Panc1 (cell line): Measurements from ENCODE around the gene LPP. TPM values are rescaled to one million over a fixed set of nuclear protein-coding genes. Genes with fewer than 3 reads are reported as not detected.

ENCODE experiments used
- ATAC-seq: fragments of 200-7000 bp; cut with Tn5 transposase; 2 replicates; pipeline ENCODE4 v1.9.1; 2020; ENCODE audit warnings: mild to moderate bottlenecking, moderate library complexity
- BruUV-seq: library from RNA; stranded (reverse); fragments of 400-500 nt; replicated peaks from 2 replicates; lab custom pipeline; 2021; lab: Mats Ljungman, UMichigan
- CTCF ChIA-PET: fragments of 300-600 bp; sonication (Branson Sonifier 250); formaldehyde crosslinking; loops from one replicate; lab custom pipeline; 2022; ENCODE audit warnings: antibody characterized with exemption; lab: Charles Lee
- POLR2A ChIA-PET: fragments of 300-600 bp; sonication (Branson Sonifier 250); formaldehyde crosslinking; loops from one replicate; lab custom pipeline; 2022; ENCODE audit warnings: antibody characterized with exemption; lab: Charles Lee
- DNase-seq: peaks from one replicate; pipeline ENCODE4 v3.0.0-alpha.2; 2010; ENCODE audit warnings: low read depth, low spot score
- H3K27ac ChIP-seq: 2 replicates; pipeline ENCODE4 v1.5.1; 2011; ENCODE audit warnings: mild to moderate bottlenecking, low read length, inconsistent platforms
- H3K27me3 ChIP-seq: fragments of 200-500 bp; sonication (Bioruptor generic); 2 replicates; pipeline ENCODE4 v1.6.0; 2014; ENCODE audit warnings: low read length, inconsistent platforms; ENCODE audit not compliant: control insufficient read depth, insufficient read depth
- H3K36me3 ChIP-seq: fragments of 200-500 bp; sonication (Bioruptor generic); 2 replicates; pipeline ENCODE4 v1.5.1; 2014; ENCODE audit warnings: inconsistent platforms, mild to moderate bottlenecking, low read length, moderate library complexity; ENCODE audit not compliant: control insufficient read depth, insufficient read depth
- H3K4me1 ChIP-seq: 2 replicates; pipeline ENCODE4 v1.5.1; 2011; ENCODE audit warnings: inconsistent platforms, mild to moderate bottlenecking, low read length, moderate library complexity; ENCODE audit not compliant: control insufficient read depth, insufficient read depth
- H3K4me3 ChIP-seq, 2 experiments: 2 replicates each; pipeline ENCODE4 v1.5.1; 2011 to 2012; ENCODE audit warnings: low read depth in 2 of 2, low read length in 2 of 2, mild to moderate bottlenecking in 2 of 2, inconsistent platforms in 1 of 2, moderate library complexity in 1 of 2
- H3K9me3 ChIP-seq: fragments of 200-500 bp; sonication (Bioruptor generic); 2 replicates; pipeline ENCODE4 v1.5.1; 2014; ENCODE audit warnings: low read depth, mild to moderate bottlenecking, inconsistent platforms, low read length, moderate library complexity; ENCODE audit not compliant: control insufficient read depth, insufficient read depth
- POLR2AphosphoS5 ChIP-seq: IDR thresholded peaks from 2 replicates; pipeline ENCODE4 v1.6.1; 2012; ENCODE audit warnings: mild to moderate bottlenecking, low read depth, low read length, moderate library complexity
- REST ChIP-seq, 2 experiments: IDR thresholded peaks; 2 replicates each; pipeline ENCODE4 v1.6.1; 2011 to 2012; ENCODE audit warnings: low read depth in 2 of 2, control low read depth in 1 of 2, low read length in 1 of 2, mild to moderate bottlenecking in 1 of 2, moderate library complexity in 1 of 2; ENCODE audit not compliant: insufficient read depth in 1 of 2
- SIN3A ChIP-seq: IDR thresholded peaks from 2 replicates; pipeline ENCODE4 v1.6.1; 2012; ENCODE audit warnings: low read depth, mild to moderate bottlenecking, low read length, moderate library complexity, borderline replicate concordance; ENCODE audit not compliant: insufficient read depth
- TCF7L2 ChIP-seq: IDR thresholded peaks from 2 replicates; pipeline ENCODE4 v1.6.1; 2011; ENCODE audit warnings: mild to moderate bottlenecking, low read depth, low read length, inconsistent platforms
- in situ Hi-C: cut with HindIII; loops from 2 replicates; pipeline ENCODE4 v1.10.0; 2016; ENCODE audit warnings: low sequenced_read_pairs, low pct_unique_long_range_greater_than_20kb
- intact Hi-C: fragments of 100-400 bp; cut with micrococcal nuclease; formaldehyde crosslinking; loops from one replicate; pipeline ENCODE4 v1.10.0; 2022; ENCODE audit not compliant: unreplicated experiment
- total RNA-seq: library from RNA; stranded (reverse); gene quantifications from one replicate; pipeline ENCODE4 v1.2.1, GENCODE V29; 2021; ENCODE audit not compliant: unreplicated experiment
- TF ChIP-seq, protein P1 (sequence below): fragments of 450-650 bp; IDR thresholded peaks from 2 replicates; pipeline ENCODE4 v1.5.1; 2017; ENCODE audit warnings: mild to moderate bottlenecking

The LPP gene
- total RNA-seq, 1 experiment from 2014 or later, result 90.0 TPM

GRCh38 chr3:188191460-188191859 lies 37.5 kb downstream of the LPP start:
- no peak for DNase-seq
- BruUV-seq, result no TSS peak
- intact Hi-C loops (no loop called here), in situ Hi-C loops (no loop called here)
- Histone ChIP-seq H3K4me1 (no peaks in the 10 kb centered on the region), H3K4me3 (no peak overlapping the region), H3K27ac (no peak overlapping the region), H3K27me3 (no peaks in the 10 kb centered on the region), H3K9me3 (no peaks in the 10 kb centered on the region), H3K36me3 (no peaks in the 10 kb centered on the region)
- POLR2A ChIA-PET, result no interaction called here
- no peak for TF ChIP-seq REST (IDR thresholded peaks at IDR 0.05; ENCODE audit: insufficient read depth in 1 of 2, low read depth in 2 of 2, low read length in 1 of 2)
- TF ChIP-seq POLR2AphosphoS5, result no peak
- TF ChIP-seq SIN3A, result no peak
- no peak for TF ChIP-seq TCF7L2
- TF ChIP-seq, protein P1, sequence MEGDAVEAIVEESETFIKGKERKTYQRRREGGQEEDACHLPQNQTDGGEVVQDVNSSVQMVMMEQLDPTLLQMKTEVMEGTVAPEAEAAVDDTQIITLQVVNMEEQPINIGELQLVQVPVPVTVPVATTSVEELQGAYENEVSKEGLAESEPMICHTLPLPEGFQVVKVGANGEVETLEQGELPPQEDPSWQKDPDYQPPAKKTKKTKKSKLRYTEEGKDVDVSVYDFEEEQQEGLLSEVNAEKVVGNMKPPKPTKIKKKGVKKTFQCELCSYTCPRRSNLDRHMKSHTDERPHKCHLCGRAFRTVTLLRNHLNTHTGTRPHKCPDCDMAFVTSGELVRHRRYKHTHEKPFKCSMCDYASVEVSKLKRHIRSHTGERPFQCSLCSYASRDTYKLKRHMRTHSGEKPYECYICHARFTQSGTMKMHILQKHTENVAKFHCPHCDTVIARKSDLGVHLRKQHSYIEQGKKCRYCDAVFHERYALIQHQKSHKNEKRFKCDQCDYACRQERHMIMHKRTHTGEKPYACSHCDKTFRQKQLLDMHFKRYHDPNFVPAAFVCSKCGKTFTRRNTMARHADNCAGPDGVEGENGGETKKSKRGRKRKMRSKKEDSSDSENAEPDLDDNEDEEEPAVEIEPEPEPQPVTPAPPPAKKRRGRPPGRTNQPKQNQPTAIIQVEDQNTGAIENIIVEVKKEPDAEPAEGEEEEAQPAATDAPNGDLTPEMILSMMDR, result no peak
- no peak for ATAC-seq
- CTCF ChIA-PET, result no interaction called here

DNA sequence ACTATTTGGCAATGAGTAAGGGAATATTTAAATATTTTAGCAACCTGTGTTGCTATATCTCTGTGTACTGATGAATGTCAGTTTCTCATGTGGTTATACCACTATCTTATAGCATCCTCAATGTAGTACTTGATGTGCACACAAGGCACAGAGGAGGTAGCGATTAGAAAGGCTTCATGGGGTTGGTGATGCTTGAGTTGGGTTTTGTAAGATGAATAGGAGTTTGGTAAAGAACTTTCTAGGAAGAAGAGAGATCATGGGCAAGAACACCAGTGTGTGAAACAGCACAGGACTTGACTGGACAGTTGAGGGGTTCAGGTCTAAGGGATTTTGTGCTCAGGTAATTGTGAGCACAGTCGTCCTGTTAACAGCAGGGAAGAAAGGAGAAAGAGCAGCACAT lies 38.1 kb downstream of the LPP start:
- no peak for DNase-seq
- Histone ChIP-seq H3K4me3 (no peak overlapping the region), H3K4me1 (no peaks in the 10 kb centered on the region), H3K27me3 (no peaks in the 10 kb centered on the region), H3K27ac (no peak overlapping the region), H3K36me3 (no peaks in the 10 kb centered on the region), H3K9me3 (no peaks in the 10 kb centered on the region)
- POLR2A ChIA-PET, result no interaction called here
- in situ Hi-C loops (no loop called here), intact Hi-C loops (no loop called here)
- BruUV-seq, result no TSS peak
- ATAC-seq, result no peak
- TF ChIP-seq TCF7L2 (no peak), SIN3A (no peak)
- CTCF ChIA-PET, result no interaction called here

DNA sequence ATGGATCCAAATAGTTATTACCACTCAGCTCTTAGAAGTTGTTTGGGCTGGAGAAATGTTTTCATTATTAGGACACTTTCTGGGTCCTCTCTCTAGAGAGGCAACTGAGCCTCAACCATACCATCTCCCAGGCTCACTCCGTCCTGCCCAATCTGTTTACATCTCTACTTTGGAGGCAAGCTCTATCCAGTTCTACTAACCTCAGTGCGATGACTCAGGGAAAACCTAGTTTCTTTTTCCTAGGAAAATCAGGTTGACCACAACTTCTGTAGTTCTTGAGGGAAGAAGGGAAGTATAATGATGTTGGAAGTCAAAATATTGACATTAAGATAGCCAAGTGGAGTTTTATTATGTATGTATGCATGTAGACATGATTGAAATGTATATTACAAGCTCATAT lies 40.4 kb downstream of the LPP start:
- in situ Hi-C loops, result no loop called here
- intact Hi-C loops, result no loop called here
- POLR2A ChIA-PET, result no interaction called here
- DNase-seq, result no peak
- TF ChIP-seq SIN3A, result no peak
- TF ChIP-seq, protein P1, result no peak
- no peak for TF ChIP-seq REST (IDR thresholded peaks at IDR 0.05; ENCODE audit: insufficient read depth in 1 of 2, low read depth in 2 of 2, low read length in 1 of 2)
- no peak for TF ChIP-seq TCF7L2
- TF ChIP-seq POLR2AphosphoS5, result no peak
- Histone ChIP-seq H3K27me3 (no peaks in the 10 kb centered on the region), H3K4me1 (peaks cover 3% of the 10 kb centered on the region; the same call in 1 of the 2 replicates), H3K4me3 (no peak overlapping the region), H3K36me3 (no peaks in the 10 kb centered on the region), H3K27ac (no peak overlapping the region), H3K9me3 (no peaks in the 10 kb centered on the region)
- no peak for ATAC-seq
- BruUV-seq, result no TSS peak
- CTCF ChIA-PET, result no interaction called here
